ENCODE data around the gene GPR161. TPM values are rescaled to one million over a fixed set of nuclear protein-coding genes. Genes with fewer than 3 reads are reported as not detected.

Gene GPR161
- total RNA-seq, 2 experiments from 2014 or later = 0.15 TPM; not detected in 1

GRCh38 chr1:168146626-168147025 lies 9.9 kb upstream of the GPR161 start:
- Histone ChIP-seq H2AFZ (ENCODE audit: low read length) (no peak overlapping the region), H3K9me2 (ENCODE audit: insufficient read depth, low read length) (no peaks in the 10 kb centered on the region), H3K4me2 (ENCODE audit: low read length) (no peak overlapping the region), H3K9me3 (ENCODE audit: low read length) (no peaks in the 10 kb centered on the region), H3K4me1 (ENCODE audit: insufficient read depth, low read length, poor library complexity, severe bottlenecking) (peaks cover 3% of the 10 kb centered on the region), H3K4me3 (ENCODE audit: low read depth, low read length, poor library complexity, severe bottlenecking) (no peak overlapping the region), H3K36me3 (ENCODE audit: insufficient read depth, low read length) (no peaks in the 10 kb centered on the region), H3K27ac (ENCODE audit: low read depth, low read length, poor library complexity, severe bottlenecking) (no peak overlapping the region), H4K20me1 (ENCODE audit: insufficient read depth, low read length) (no peaks in the 10 kb centered on the region), H3K79me2 (ENCODE audit: insufficient read depth, low read depth, low read length) (no peaks in the 10 kb centered on the region)
- ChIA-PET POLR2A (no interaction called here), CTCF (ENCODE audit: unreplicated experiment) (interaction anchor here (1.1 kb wide), 1 partner anchor 1647 kb away, joined by 3 read pairs; no protein-coding TSS in a partner anchor)
- BruUV-seq (replicated peaks) = no TSS peak
- no peak for DNase-seq (ENCODE audit: low spot score)
- intact Hi-C loops (cut with micrococcal nuclease; ENCODE audit: unreplicated experiment) = no loop called here
- TF ChIP-seq EZH2phosphoT487 (IDR thresholded peaks at IDR 0.05; ENCODE audit: borderline replicate concordance, low read depth, low read length) (no peak), CTCF (conservative IDR thresholded peaks at IDR 0.05; ENCODE audit: low read length) (no peak)

GRCh38 chr1:168146160-168146539 lies 9.4 kb upstream of the GPR161 start:
- POLR2A ChIA-PET = interaction anchor here (0.9 kb wide), 1 partner anchor 34 kb away, joined by 4 read pairs; no protein-coding TSS in a partner anchor
- H3K36me3 ChIP-seq (ENCODE audit: insufficient read depth, low read length) = no peaks in the 10 kb centered on the region
- no peaks in the 10 kb centered on the region for H3K9me2 ChIP-seq (ENCODE audit: insufficient read depth, low read length)
- H2AFZ ChIP-seq (ENCODE audit: low read length) = no peak overlapping the region
- H4K20me1 ChIP-seq (ENCODE audit: insufficient read depth, low read length) = no peaks in the 10 kb centered on the region
- no peaks in the 10 kb centered on the region for H3K79me2 ChIP-seq (ENCODE audit: insufficient read depth, low read depth, low read length)
- BruUV-seq (replicated peaks) = no TSS peak
- no peak overlapping the region for H3K27ac ChIP-seq (ENCODE audit: low read depth, low read length, poor library complexity, severe bottlenecking)
- H3K4me1 ChIP-seq (ENCODE audit: insufficient read depth, low read length, poor library complexity, severe bottlenecking) = peaks cover 3% of the 10 kb centered on the region
- no peak overlapping the region for H3K4me2 ChIP-seq (ENCODE audit: low read length)
- H3K9me3 ChIP-seq (ENCODE audit: low read length) = no peaks in the 10 kb centered on the region
- H3K4me3 ChIP-seq (ENCODE audit: low read depth, low read length, poor library complexity, severe bottlenecking) = no peak overlapping the region
- TF ChIP-seq EZH2phosphoT487 (IDR thresholded peaks at IDR 0.05; ENCODE audit: borderline replicate concordance, low read depth, low read length) = no peak
- no peak for TF ChIP-seq CTCF (conservative IDR thresholded peaks at IDR 0.05; ENCODE audit: low read length)
- no peak for DNase-seq (ENCODE audit: low spot score)
- intact Hi-C loops (cut with micrococcal nuclease; ENCODE audit: unreplicated experiment) = no loop called here
- CTCF ChIA-PET (ENCODE audit: unreplicated experiment) = interaction anchor here (1.1 kb wide), 1 partner anchor 1648 kb away, joined by 3 read pairs; no protein-coding TSS in a partner anchor
